ENCODE results near the gene PLEKHG4B.

PLEKHG4B gene

GRCh38 chr5:206406-206805 is 114.4 kb downstream of the PLEKHG4B start:
- Histone ChIP-seq H3K4me3 (ENCODE audit: low read length) (no peak overlapping the region), H3K9me3 (ENCODE audit: insufficient read depth, low read length) (no peaks in the 10 kb centered on the region), H3K36me3 (replicated peaks; ENCODE audit: low read depth, low read length) (peaks cover 2% of the 10 kb centered on the region), H3K27ac (ENCODE audit: low read length) (no peak overlapping the region), H3K79me2 (ENCODE audit: low read length) (peaks cover 17% of the 10 kb centered on the region; the same call in 1 of the 2 replicates), H4K20me1 (ENCODE audit: insufficient read depth, low read length) (peaks cover 15% of the 10 kb centered on the region; the same call in 1 of the 2 replicates), H3K9ac (ENCODE audit: low read length) (no peak overlapping the region), H3K4me1 (ENCODE audit: low read length) (no peaks in the 10 kb centered on the region), H2AFZ (ENCODE audit: low read depth, low read length) (no peak overlapping the region), H3K4me2 (ENCODE audit: low read length) (no peak overlapping the region), H3K27me3 (ENCODE audit: low read depth, low read length) (no peaks in the 10 kb centered on the region)
- no peak for TF ChIP-seq EZH2phosphoT487 (IDR thresholded peaks at IDR 0.05; ENCODE audit: low read depth)
- TF ChIP-seq, protein P1, sequence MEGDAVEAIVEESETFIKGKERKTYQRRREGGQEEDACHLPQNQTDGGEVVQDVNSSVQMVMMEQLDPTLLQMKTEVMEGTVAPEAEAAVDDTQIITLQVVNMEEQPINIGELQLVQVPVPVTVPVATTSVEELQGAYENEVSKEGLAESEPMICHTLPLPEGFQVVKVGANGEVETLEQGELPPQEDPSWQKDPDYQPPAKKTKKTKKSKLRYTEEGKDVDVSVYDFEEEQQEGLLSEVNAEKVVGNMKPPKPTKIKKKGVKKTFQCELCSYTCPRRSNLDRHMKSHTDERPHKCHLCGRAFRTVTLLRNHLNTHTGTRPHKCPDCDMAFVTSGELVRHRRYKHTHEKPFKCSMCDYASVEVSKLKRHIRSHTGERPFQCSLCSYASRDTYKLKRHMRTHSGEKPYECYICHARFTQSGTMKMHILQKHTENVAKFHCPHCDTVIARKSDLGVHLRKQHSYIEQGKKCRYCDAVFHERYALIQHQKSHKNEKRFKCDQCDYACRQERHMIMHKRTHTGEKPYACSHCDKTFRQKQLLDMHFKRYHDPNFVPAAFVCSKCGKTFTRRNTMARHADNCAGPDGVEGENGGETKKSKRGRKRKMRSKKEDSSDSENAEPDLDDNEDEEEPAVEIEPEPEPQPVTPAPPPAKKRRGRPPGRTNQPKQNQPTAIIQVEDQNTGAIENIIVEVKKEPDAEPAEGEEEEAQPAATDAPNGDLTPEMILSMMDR (IDR thresholded peaks at IDR 0.05; ENCODE audit: low read depth, low read length): no peak

DNA sequence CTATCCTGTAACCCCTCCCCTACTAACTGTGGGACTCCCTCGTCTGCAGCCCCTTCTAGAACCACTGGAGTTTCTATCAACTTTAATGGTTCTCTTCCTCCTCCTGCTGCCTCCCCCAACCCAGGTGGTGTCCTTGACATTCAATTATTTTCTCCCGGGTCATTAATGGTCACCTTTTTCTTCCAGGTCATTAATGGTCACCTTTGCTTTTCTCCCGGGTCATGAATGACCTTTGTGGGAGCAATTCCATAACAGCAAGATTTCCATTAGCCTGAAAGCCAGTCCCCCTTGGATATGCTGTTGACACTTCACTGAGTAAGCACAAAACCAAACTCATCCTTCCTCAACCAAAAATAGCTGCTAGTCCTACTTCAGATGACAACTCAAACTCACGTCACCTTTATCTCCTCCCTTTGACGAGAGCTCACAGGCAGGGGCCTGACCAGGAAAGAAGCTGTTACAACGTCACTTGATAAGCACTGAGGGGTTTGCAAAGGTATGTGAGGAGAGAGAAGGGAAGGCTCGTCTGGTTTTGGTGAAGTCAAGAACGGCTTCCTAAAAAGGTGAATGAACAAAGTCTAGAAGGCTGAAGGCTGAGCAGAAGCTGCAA is 115.1 kb downstream of the PLEKHG4B start:
- TF ChIP-seq, protein P1 (IDR thresholded peaks at IDR 0.05; ENCODE audit: low read depth, low read length): no peak
- TF ChIP-seq EZH2phosphoT487 (IDR thresholded peaks at IDR 0.05; ENCODE audit: low read depth): no peak
- Histone ChIP-seq H3K4me1 (ENCODE audit: low read length) (no peaks in the 10 kb centered on the region), H2AFZ (ENCODE audit: low read depth, low read length) (no peak overlapping the region), H3K4me2 (ENCODE audit: low read length) (no peak overlapping the region), H3K9ac (ENCODE audit: low read length) (no peak overlapping the region), H3K4me3 (ENCODE audit: low read length) (no peak overlapping the region), H3K36me3 (replicated peaks; ENCODE audit: low read depth, low read length) (peaks cover 2% of the 10 kb centered on the region), H3K79me2 (ENCODE audit: low read length) (peaks cover 17% of the 10 kb centered on the region; the same call in 1 of the 2 replicates), H3K9me3 (ENCODE audit: insufficient read depth, low read length) (no peaks in the 10 kb centered on the region), H3K27ac (ENCODE audit: low read length) (no peak overlapping the region), H4K20me1 (ENCODE audit: insufficient read depth, low read length) (peaks cover 15% of the 10 kb centered on the region; the same call in 1 of the 2 replicates), H3K27me3 (ENCODE audit: low read depth, low read length) (no peaks in the 10 kb centered on the region)

DNA sequence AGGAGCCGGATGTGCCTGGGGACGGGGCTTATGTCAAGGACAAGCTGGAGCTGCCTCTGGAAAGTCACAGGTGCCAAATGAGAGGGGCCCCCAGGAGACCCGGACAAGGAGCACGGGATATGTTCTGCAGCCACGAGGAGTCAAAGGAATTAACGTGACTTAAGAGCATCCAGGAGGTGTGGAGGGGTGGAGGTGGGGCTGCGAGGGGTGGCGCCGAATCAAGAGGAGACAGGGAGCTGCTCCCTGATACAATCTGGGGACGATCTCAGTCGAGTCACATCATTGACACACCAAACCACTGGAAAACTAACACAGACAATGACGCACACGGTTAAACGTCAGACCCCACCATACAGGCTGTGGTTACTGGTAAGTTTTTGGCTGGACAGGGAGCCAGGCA is 115.6 kb downstream of the PLEKHG4B start:
- peaks cover 2% of the 10 kb centered on the region for H3K36me3 ChIP-seq (replicated peaks; ENCODE audit: low read depth, low read length)
- no peaks in the 10 kb centered on the region for H3K27me3 ChIP-seq (ENCODE audit: low read depth, low read length)
- H3K79me2 ChIP-seq (ENCODE audit: low read length): peaks cover 17% of the 10 kb centered on the region; the same call in 1 of the 2 replicates
- H3K9me3 ChIP-seq (ENCODE audit: insufficient read depth, low read length): no peaks in the 10 kb centered on the region
- H3K4me2 ChIP-seq (ENCODE audit: low read length): no peak overlapping the region
- TF ChIP-seq, protein P1 (IDR thresholded peaks at IDR 0.05; ENCODE audit: low read depth, low read length): no peak
- TF ChIP-seq EZH2phosphoT487 (IDR thresholded peaks at IDR 0.05; ENCODE audit: low read depth): no peak
- H4K20me1 ChIP-seq (ENCODE audit: insufficient read depth, low read length): peaks cover 15% of the 10 kb centered on the region; the same call in 1 of the 2 replicates
- H3K9ac ChIP-seq (ENCODE audit: low read length): no peak overlapping the region
- H3K27ac ChIP-seq (ENCODE audit: low read length): no peak overlapping the region
- no peak overlapping the region for H3K4me3 ChIP-seq (ENCODE audit: low read length)
- H3K4me1 ChIP-seq (ENCODE audit: low read length): no peaks in the 10 kb centered on the region
- no peak overlapping the region for H2AFZ ChIP-seq (ENCODE audit: low read depth, low read length)

DNA sequence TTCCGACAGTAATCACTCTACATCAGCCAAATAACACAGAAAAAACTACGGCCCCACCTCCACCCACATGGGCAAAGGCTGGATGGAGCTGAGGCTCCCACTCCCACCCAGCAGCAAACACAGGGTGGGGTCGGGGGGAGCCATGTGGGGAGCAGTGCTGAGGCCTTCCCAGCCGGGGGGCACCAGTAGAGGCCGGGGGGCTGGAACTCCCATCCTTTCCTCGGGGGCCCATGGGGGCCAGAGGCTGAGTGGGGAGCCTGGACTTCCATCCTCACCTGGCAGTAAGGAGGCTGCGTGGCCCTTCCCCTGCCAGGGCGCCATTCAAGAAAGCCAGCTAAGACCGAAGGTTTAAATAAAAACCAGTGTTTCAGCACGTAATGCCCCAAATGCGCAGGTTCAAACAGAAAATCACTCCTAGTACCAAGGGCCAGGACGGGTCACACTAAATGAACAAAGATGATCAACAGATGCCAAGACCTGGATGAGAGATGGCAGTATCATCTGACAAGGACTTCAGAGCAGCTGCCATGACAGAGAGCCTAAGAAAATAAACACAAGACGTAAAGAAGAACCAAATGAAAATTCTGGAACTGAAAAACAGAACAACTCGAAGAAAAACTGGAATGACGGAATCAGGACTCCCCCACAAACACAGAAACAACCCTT is 116.6 kb downstream of the PLEKHG4B start:
- H3K9ac ChIP-seq (ENCODE audit: low read length): no peak overlapping the region
- peaks cover 2% of the 10 kb centered on the region for H3K36me3 ChIP-seq (replicated peaks; ENCODE audit: low read depth, low read length)
- no peaks in the 10 kb centered on the region for H3K9me3 ChIP-seq (ENCODE audit: insufficient read depth, low read length)

More for the DNA sequence above, 116.6 kb downstream of the PLEKHG4B start:
- TF ChIP-seq, protein P1 (IDR thresholded peaks at IDR 0.05; ENCODE audit: low read depth, low read length): no peak
- TF ChIP-seq EZH2phosphoT487 (IDR thresholded peaks at IDR 0.05; ENCODE audit: low read depth): no peak
- Histone ChIP-seq H4K20me1 (ENCODE audit: insufficient read depth, low read length) (peaks cover 15% of the 10 kb centered on the region; the same call in 1 of the 2 replicates), H3K4me1 (ENCODE audit: low read length) (no peaks in the 10 kb centered on the region), H3K27ac (ENCODE audit: low read length) (no peak overlapping the region), H3K4me3 (ENCODE audit: low read length) (no peak overlapping the region), H3K79me2 (ENCODE audit: low read length) (peaks cover 17% of the 10 kb centered on the region; the same call in 1 of the 2 replicates), H3K4me2 (ENCODE audit: low read length) (no peak overlapping the region), H2AFZ (ENCODE audit: low read depth, low read length) (no peak overlapping the region), H3K27me3 (ENCODE audit: low read depth, low read length) (no peaks in the 10 kb centered on the region)

Data from OCI-LY3 (cell line).